Astrocyte (in vitro differentiated cells and primary cell): ENCODE measurements around the gene JKAMP. TPM values are rescaled to one million over a fixed set of nuclear protein-coding genes. Genes with fewer than 3 reads are reported as not detected.
A peak's percentile ranks its signal among the peaks of the same experiment; 100 is the strongest.

Source experiments
- DNase-seq: peaks from one replicate; pipeline ENCODE4 v3.0.0-alpha.2; 2010; ENCODE audit warnings: low read depth
- FAIRE-seq: peaks from 2 replicates; lab custom pipeline; 2011; peaks lifted over from hg19 to GRCh38; lab: Jason Lieb, UNC
- H2AFZ ChIP-seq: 2 replicates; pipeline ENCODE4 v1.6.0; 2012; ENCODE audit warnings: low read depth, low read length, inconsistent platforms
- H3K27ac ChIP-seq: 2 replicates; pipeline ENCODE4 v1.5.1; 2011; ENCODE audit warnings: low read depth, low read length, inconsistent platforms
- H3K27me3 ChIP-seq: 2 replicates; pipeline ENCODE4 v1.6.0; 2011; ENCODE audit warnings: low read length, inconsistent platforms; ENCODE audit not compliant: insufficient read depth
- H3K36me3 ChIP-seq: 2 replicates; pipeline ENCODE4 v1.5.1; 2011; ENCODE audit warnings: low read length, inconsistent platforms; ENCODE audit not compliant: insufficient read depth
- H3K4me1 ChIP-seq: 2 replicates; pipeline ENCODE4 v1.5.1; 2011; ENCODE audit warnings: low read length, inconsistent platforms; ENCODE audit not compliant: insufficient read depth
- H3K4me2 ChIP-seq: 2 replicates; pipeline ENCODE4 v1.6.0; 2012; ENCODE audit warnings: low read length, inconsistent platforms
- H3K4me3 ChIP-seq: 2 replicates; pipeline ENCODE4 v1.5.1; 2011; ENCODE audit warnings: low read depth, mild to moderate bottlenecking, low read length, inconsistent platforms; ENCODE audit not compliant: insufficient read depth
- H3K79me2 ChIP-seq: 2 replicates; pipeline ENCODE4 v1.6.0; 2012; ENCODE audit warnings: mild to moderate bottlenecking, low read length, inconsistent platforms; ENCODE audit not compliant: insufficient read depth
- H3K9ac ChIP-seq: 2 replicates; pipeline ENCODE4 v1.6.0; 2012; ENCODE audit warnings: mild to moderate bottlenecking, low read length, inconsistent platforms
- H3K9me3 ChIP-seq: 2 replicates; pipeline ENCODE4 v1.5.1; 2012; ENCODE audit warnings: low read depth, mild to moderate bottlenecking, low read length, inconsistent platforms; ENCODE audit not compliant: insufficient read depth
- H4K20me1 ChIP-seq: 2 replicates; pipeline ENCODE4 v1.6.0; 2012; ENCODE audit warnings: low read length, inconsistent platforms; ENCODE audit not compliant: insufficient read depth
- H3K27ac Mint-ChIP-seq: one replicate; pipeline ENCODE4 v1.8.0; 2021; ENCODE audit warnings: mild to moderate bottlenecking, mixed read lengths; ENCODE audit not compliant: unreplicated experiment
- H3K27me3 Mint-ChIP-seq: one replicate; pipeline ENCODE4 v1.8.0; 2021; ENCODE audit warnings: low read depth, mixed read lengths; ENCODE audit not compliant: unreplicated experiment
- H3K36me3 Mint-ChIP-seq: one replicate; pipeline ENCODE4 v1.8.0; 2021; ENCODE audit warnings: low read depth, mixed read lengths; ENCODE audit not compliant: unreplicated experiment
- H3K4me1 Mint-ChIP-seq: one replicate; pipeline ENCODE4 v1.8.0; 2021; ENCODE audit warnings: low read depth, mixed read lengths; ENCODE audit not compliant: unreplicated experiment
- H3K4me3 Mint-ChIP-seq: one replicate; pipeline ENCODE4 v1.8.0; 2021; ENCODE audit warnings: mild to moderate bottlenecking, moderate library complexity, mixed read lengths; ENCODE audit not compliant: unreplicated experiment
- H3K9me3 Mint-ChIP-seq: one replicate; pipeline ENCODE4 v1.8.0; 2021; ENCODE audit warnings: mild to moderate bottlenecking, mixed read lengths; ENCODE audit not compliant: unreplicated experiment
- CTCF ChIP-seq: IDR thresholded peaks from 2 replicates; pipeline ENCODE4 v1.5.1; 2011; ENCODE audit warnings: low read depth, mild to moderate bottlenecking, inconsistent platforms, low read length, moderate library complexity; ENCODE audit not compliant: insufficient read depth
- EZH2 ChIP-seq: IDR thresholded peaks from 2 replicates; pipeline ENCODE4 v1.6.1; 2012; ENCODE audit warnings: mild to moderate bottlenecking, low read length, inconsistent platforms; ENCODE audit not compliant: insufficient read depth
- total RNA-seq: library from RNA; stranded (reverse); gene quantifications from 2 replicates; pipeline ENCODE4 v1.2.1, GENCODE V29; 2021

JKAMP gene
- total RNA-seq, 1 donor from 2014 or later: 74.6 TPM

- no peaks in the 10 kb centered on the region for H3K27me3 Mint-ChIP-seq
These were observed 954 bp upstream of the JKAMP start for GRCh38 chr14:59483363-59483762.

GRCh38 chr14:59484639-59485175, 390 bp downstream of the JKAMP start:
- Mint-ChIP-seq H3K4me1 (peaks cover 29% of the 10 kb centered on the region), H3K27ac (peak overlapping the region; percentile 82), H3K27me3 (no peaks in the 10 kb centered on the region), H3K9me3 (no peaks in the 10 kb centered on the region), H3K36me3 (peaks cover 4% of the 10 kb centered on the region), H3K4me3 (peak overlapping the region; percentile 99)
- H3K4me1 ChIP-seq: peaks cover 26% of the 10 kb centered on the region
- no peak for FAIRE-seq
- peaks cover 22% of the 10 kb centered on the region for H4K20me1 ChIP-seq
- H3K9me3 ChIP-seq: no peaks in the 10 kb centered on the region
- peak overlapping the region; percentile 85 for H3K4me3 ChIP-seq
- H3K79me2 ChIP-seq: peaks cover 96% of the 10 kb centered on the region
- peak overlapping the region; percentile 94 for H3K4me2 ChIP-seq
- H3K36me3 ChIP-seq: peaks cover 9% of the 10 kb centered on the region
- H2AFZ ChIP-seq: peak overlapping the region; percentile 90
- H3K27me3 ChIP-seq: no peaks in the 10 kb centered on the region
- H3K9ac ChIP-seq: peak overlapping the region; percentile 96
- H3K27ac ChIP-seq: peak overlapping the region; percentile 96
- TF ChIP-seq CTCF: no peak
- TF ChIP-seq EZH2: no peak
- DNase-seq: peak; percentile 32

More at GRCh38 chr14:59483363-59483762, 954 bp upstream of the JKAMP start:
- Histone ChIP-seq H2AFZ (peak overlapping the region; percentile 71), H3K9ac (peak overlapping the region; percentile 96), H3K4me1 (peaks cover 26% of the 10 kb centered on the region), H4K20me1 (peaks cover 11% of the 10 kb centered on the region), H3K36me3 (peaks cover 8% of the 10 kb centered on the region), H3K79me2 (peaks cover 96% of the 10 kb centered on the region), H3K9me3 (no peaks in the 10 kb centered on the region), H3K27ac (peak overlapping the region; percentile 96), H3K27me3 (no peaks in the 10 kb centered on the region), H3K4me3 (peak overlapping the region; percentile 85), H3K4me2 (peak overlapping the region; percentile 94)
- TF ChIP-seq CTCF (no peak), EZH2 (no peak)
- DNase-seq (peak; percentile 88), FAIRE-seq (no peak)
- Mint-ChIP-seq H3K4me3 (peak overlapping the region; percentile 99), H3K36me3 (peaks cover 9% of the 10 kb centered on the region), H3K27ac (peak overlapping the region; percentile 100), H3K9me3 (no peaks in the 10 kb centered on the region), H3K4me1 (peaks cover 28% of the 10 kb centered on the region)

- H3K4me3 ChIP-seq: no peak overlapping the region
- Mint-ChIP-seq H3K36me3 (peaks cover 6% of the 10 kb centered on the region), H3K4me1 (peaks cover 17% of the 10 kb centered on the region), H3K27ac (peak overlapping the region; percentile 12), H3K9me3 (no peaks in the 10 kb centered on the region), H3K4me3 (peak overlapping the region; percentile 4), H3K27me3 (no peaks in the 10 kb centered on the region)
- peaks cover 29% of the 10 kb centered on the region for H3K36me3 ChIP-seq
- H2AFZ ChIP-seq: no peak overlapping the region
- H3K4me1 ChIP-seq: no peaks in the 10 kb centered on the region
- H3K79me2 ChIP-seq: peaks cover 48% of the 10 kb centered on the region
- no peak for FAIRE-seq
- no peak overlapping the region for H3K9ac ChIP-seq
- TF ChIP-seq CTCF (no peak), EZH2 (no peak)
- no peaks in the 10 kb centered on the region for H3K27me3 ChIP-seq
- no peak overlapping the region for H3K27ac ChIP-seq
- peaks cover 28% of the 10 kb centered on the region for H4K20me1 ChIP-seq
- DNase-seq: peak; percentile 14
- no peak overlapping the region for H3K4me2 ChIP-seq
- no peaks in the 10 kb centered on the region for H3K9me3 ChIP-seq
These were observed 6.4 kb downstream of the JKAMP start for GRCh38 chr14:59490756-59491155.
